Measurements from ENCODE around the gene SLC5A7. TPM values are rescaled to one million over a fixed set of nuclear protein-coding genes. Genes with fewer than 3 reads are reported as not detected.

The SLC5A7 gene
- not detected for total RNA-seq

- Mint-ChIP-seq H3K27me3 (peaks cover 16% of the 10 kb centered on the region), H3K27ac (no peak within 1 kb of the TSS), H3K4me1 (no peaks in the 10 kb centered on the region), H3K9me3 (ENCODE audit: low read depth) (no peaks in the 10 kb centered on the region), H3K4me3 (no peak within 1 kb of the TSS), H3K36me3 (ENCODE audit: low read depth) (no peaks in the 10 kb centered on the region)
- ATAC-seq = no peak
- intact Hi-C loops (cut with DNase I, micrococcal nuclease) = no loop called here
- ChIA-PET CTCF (no interaction called here), POLR2A (no interaction called here)
- no peak for DNase-seq
Measured at GRCh38 chr2:107986278-107987217, at the start of gene SLC5A7. Gene SLC5A7, plus strand, starts transcription at chr2:107986524. Its CDS starts 1,632 bp downstream, at chr2:107988156.

- Mint-ChIP-seq H3K4me3 (no peak overlapping the region), H3K4me1 (no peaks in the 10 kb centered on the region), H3K9me3 (ENCODE audit: low read depth) (peaks cover 2% of the 10 kb centered on the region), H3K27me3 (no peaks in the 10 kb centered on the region), H3K36me3 (ENCODE audit: low read depth) (no peaks in the 10 kb centered on the region), H3K27ac (no peak overlapping the region)
- POLR2A ChIA-PET = no interaction called here
- intact Hi-C loops (cut with DNase I, micrococcal nuclease) = no loop called here
- DNase-seq (no peak), ATAC-seq (no peak)
- CTCF ChIA-PET = no interaction called here
Measured at GRCh38 chr2:107961395-107961794, 24.9 kb upstream of the SLC5A7 start.

GRCh38 chr2:107964185-107964584 is 22.1 kb upstream of the SLC5A7 start:
- H3K27ac Mint-ChIP-seq = no peak overlapping the region
- H3K27me3 Mint-ChIP-seq = no peaks in the 10 kb centered on the region
- CTCF ChIA-PET = no interaction called here
- DNase-seq = no peak
- intact Hi-C loops (cut with DNase I, micrococcal nuclease) = no loop called here
- POLR2A ChIA-PET = no interaction called here
- ATAC-seq = no peak
- H3K36me3 Mint-ChIP-seq (ENCODE audit: low read depth) = no peaks in the 10 kb centered on the region
- H3K4me3 Mint-ChIP-seq = no peak overlapping the region
- H3K9me3 Mint-ChIP-seq (ENCODE audit: low read depth) = peaks cover 6% of the 10 kb centered on the region
- no peaks in the 10 kb centered on the region for H3K4me1 Mint-ChIP-seq

- CTCF ChIA-PET = no interaction called here
- no peaks in the 10 kb centered on the region for H3K36me3 Mint-ChIP-seq (ENCODE audit: low read depth)
- ATAC-seq (no peak), DNase-seq (no peak)
- POLR2A ChIA-PET = no interaction called here
- H3K9me3 Mint-ChIP-seq (ENCODE audit: low read depth) = no peaks in the 10 kb centered on the region
- no peak overlapping the region for H3K27ac Mint-ChIP-seq
- H3K4me3 Mint-ChIP-seq = no peak overlapping the region
- H3K27me3 Mint-ChIP-seq = peaks cover 14% of the 10 kb centered on the region
- H3K4me1 Mint-ChIP-seq = no peaks in the 10 kb centered on the region
- intact Hi-C loops (cut with DNase I, micrococcal nuclease) = no loop called here
Measured at GRCh38 chr2:107984707-107985106, 1.6 kb upstream of the SLC5A7 start.

- Mint-ChIP-seq H3K4me1 (no peaks in the 10 kb centered on the region), H3K27ac (no peak overlapping the region), H3K4me3 (no peak overlapping the region), H3K36me3 (ENCODE audit: low read depth) (no peaks in the 10 kb centered on the region), H3K27me3 (peaks cover 16% of the 10 kb centered on the region), H3K9me3 (ENCODE audit: low read depth) (no peaks in the 10 kb centered on the region)
- ChIA-PET CTCF (no interaction called here), POLR2A (no interaction called here)
- ATAC-seq = no peak
- DNase-seq = no peak
- intact Hi-C loops (cut with DNase I, micrococcal nuclease) = no loop called here
Measured at GRCh38 chr2:107988108-107988507, 1.8 kb downstream of the SLC5A7 start.

- Mint-ChIP-seq H3K4me3 (no peak overlapping the region), H3K27ac (no peak overlapping the region), H3K4me1 (no peaks in the 10 kb centered on the region), H3K36me3 (ENCODE audit: low read depth) (no peaks in the 10 kb centered on the region), H3K9me3 (ENCODE audit: low read depth) (no peaks in the 10 kb centered on the region), H3K27me3 (peaks cover 13% of the 10 kb centered on the region)
- CTCF ChIA-PET = no interaction called here
- POLR2A ChIA-PET = no interaction called here
- DNase-seq (no peak), ATAC-seq (no peak)
- intact Hi-C loops (cut with DNase I, micrococcal nuclease) = no loop called here
Measured at GRCh38 chr2:107989445-107989844, 3.1 kb downstream of the SLC5A7 start.

GRCh38 chr2:107990718-107991117 is 4.4 kb downstream of the SLC5A7 start:
- ATAC-seq (no peak), DNase-seq (no peak)
- Mint-ChIP-seq H3K36me3 (ENCODE audit: low read depth) (no peaks in the 10 kb centered on the region), H3K4me1 (no peaks in the 10 kb centered on the region), H3K27ac (no peak overlapping the region), H3K27me3 (peaks cover 13% of the 10 kb centered on the region), H3K4me3 (no peak overlapping the region), H3K9me3 (ENCODE audit: low read depth) (no peaks in the 10 kb centered on the region)
- intact Hi-C loops (cut with DNase I, micrococcal nuclease) = no loop called here
- POLR2A ChIA-PET = no interaction called here
- CTCF ChIA-PET = no interaction called here

- ATAC-seq (no peak), DNase-seq (no peak)
- intact Hi-C loops (cut with DNase I, micrococcal nuclease) = no loop called here
- Mint-ChIP-seq H3K27me3 (peaks cover 10% of the 10 kb centered on the region), H3K9me3 (ENCODE audit: low read depth) (no peaks in the 10 kb centered on the region), H3K4me3 (no peak overlapping the region), H3K4me1 (no peaks in the 10 kb centered on the region), H3K27ac (no peak overlapping the region), H3K36me3 (ENCODE audit: low read depth) (no peaks in the 10 kb centered on the region)
- CTCF ChIA-PET = no interaction called here
- POLR2A ChIA-PET = no interaction called here
Measured at GRCh38 chr2:107992069-107992468, 5.7 kb downstream of the SLC5A7 start.

GRCh38 chr2:107999158-107999557 is 12.8 kb downstream of the SLC5A7 start:
- H3K9me3 Mint-ChIP-seq (ENCODE audit: low read depth) = no peaks in the 10 kb centered on the region
- H3K27ac Mint-ChIP-seq = no peak overlapping the region

GRCh38 chr2:108010912-108011591 is 24.7 kb downstream of the SLC5A7 start:
- intact Hi-C loops (cut with DNase I, micrococcal nuclease) = no loop called here
- H3K36me3 Mint-ChIP-seq (ENCODE audit: low read depth) = no peaks in the 10 kb centered on the region
- POLR2A ChIA-PET = no interaction called here
- no peaks in the 10 kb centered on the region for H3K27me3 Mint-ChIP-seq
- no peak for DNase-seq
- no peak for ATAC-seq
- no peak overlapping the region for H3K27ac Mint-ChIP-seq
- no peak overlapping the region for H3K4me3 Mint-ChIP-seq
- peaks cover 11% of the 10 kb centered on the region for H3K9me3 Mint-ChIP-seq (ENCODE audit: low read depth)
- CTCF ChIA-PET = no interaction called here
- H3K4me1 Mint-ChIP-seq = no peaks in the 10 kb centered on the region

More at GRCh38 chr2:107999158-107999557, 12.8 kb downstream of the SLC5A7 start:
- POLR2A ChIA-PET = no interaction called here
- Mint-ChIP-seq H3K4me3 (no peak overlapping the region), H3K36me3 (ENCODE audit: low read depth) (no peaks in the 10 kb centered on the region), H3K27me3 (no peaks in the 10 kb centered on the region), H3K4me1 (no peaks in the 10 kb centered on the region)
- DNase-seq (no peak), ATAC-seq (no peak)
- CTCF ChIA-PET = no interaction called here
- intact Hi-C loops (cut with DNase I, micrococcal nuclease) = no loop called here

- CTCF ChIA-PET = no interaction called here
Measured at GRCh38 chr2:108013305-108013704, 27.0 kb downstream of the SLC5A7 start.

GRCh38 chr2:108022628-108023027 is 36.3 kb downstream of the SLC5A7 start:
- Mint-ChIP-seq H3K4me3 (no peak overlapping the region), H3K27ac (no peak overlapping the region), H3K9me3 (ENCODE audit: low read depth) (no peaks in the 10 kb centered on the region)

More at GRCh38 chr2:108013305-108013704, 27.0 kb downstream of the SLC5A7 start:
- Mint-ChIP-seq H3K4me1 (no peaks in the 10 kb centered on the region), H3K27me3 (no peaks in the 10 kb centered on the region), H3K4me3 (no peak overlapping the region), H3K9me3 (ENCODE audit: low read depth) (peaks cover 11% of the 10 kb centered on the region), H3K36me3 (ENCODE audit: low read depth) (no peaks in the 10 kb centered on the region), H3K27ac (no peak overlapping the region)
- POLR2A ChIA-PET = no interaction called here
- DNase-seq = no peak
- no peak for ATAC-seq
- intact Hi-C loops (cut with DNase I, micrococcal nuclease) = no loop called here

More at GRCh38 chr2:108022628-108023027, 36.3 kb downstream of the SLC5A7 start:
- POLR2A ChIA-PET = no interaction called here
- Mint-ChIP-seq H3K4me1 (no peaks in the 10 kb centered on the region), H3K27me3 (no peaks in the 10 kb centered on the region), H3K36me3 (ENCODE audit: low read depth) (no peaks in the 10 kb centered on the region)
- CTCF ChIA-PET = no interaction called here
- DNase-seq = no peak
- intact Hi-C loops (cut with DNase I, micrococcal nuclease) = no loop called here
- ATAC-seq = no peak

All from activated CD4-positive, alpha-beta T cell treated with anti-CD3 and anti-CD28 coated beads for 36 hours (primary cell).